GM19467 (cell line): ENCODE measurements around the gene ZNF133.
"Not testable (repeated sequence)": the region's sequence is repeated elsewhere in the genome, so short reads cannot be mapped to it uniquely, and the experiment has no call there.

Experiments
- ATAC-seq: cut with Tn5 transposase; IDR thresholded peaks from one replicate; pipeline ENCODE4 v1.9.1; 2021; ENCODE audit warnings: mild to moderate bottlenecking, moderate library complexity; ENCODE audit not compliant: unreplicated experiment

ZNF133 gene

GRCh38 chr20:18284805-18285533 is 3.4 kb upstream of the ZNF133 start:
- no peak for ATAC-seq

GRCh38 chr20:18287546-18287914 is 797 bp upstream of the ZNF133 start:
- peak; percentile 2 for ATAC-seq

GRCh38 chr20:18288749-18289267 is 481 bp downstream of the ZNF133 start:
- ATAC-seq = no peak

GRCh38 chr20:18289306-18289705 is 979 bp downstream of the ZNF133 start:
- ATAC-seq = no peak

- ATAC-seq = no peak
Observed at GRCh38 chr20:18299364-18299763, 11.0 kb downstream of the ZNF133 start.

GRCh38 chr20:18304618-18305017 is 16.3 kb downstream of the ZNF133 start:
- ATAC-seq = no peak

GRCh38 chr20:18307301-18307700 is 19.0 kb downstream of the ZNF133 start:
- no peak for ATAC-seq

- no peak for ATAC-seq
Observed at GRCh38 chr20:18310051-18310450, 21.7 kb downstream of the ZNF133 start.

GRCh38 chr20:18310592-18310991 is 22.3 kb downstream of the ZNF133 start:
- ATAC-seq = no peak

- no peak for ATAC-seq
Observed at GRCh38 chr20:18312723-18313122, 24.4 kb downstream of the ZNF133 start.

- no peak for ATAC-seq
Observed at GRCh38 chr20:18313411-18313810, 25.1 kb downstream of the ZNF133 start.

GRCh38 chr20:18314786-18315406 is 26.6 kb downstream of the ZNF133 start:
- no peak for ATAC-seq

GRCh38 chr20:18316166-18316565 is 27.8 kb downstream of the ZNF133 start:
- no peak for ATAC-seq

- ATAC-seq = no peak
Observed at GRCh38 chr20:18321316-18321715, 33.0 kb downstream of the ZNF133 start.

- ATAC-seq = no peak
Observed at GRCh38 chr20:18321976-18322950, 33.9 kb downstream of the ZNF133 start.

GRCh38 chr20:18323705-18324104 is 35.4 kb downstream of the ZNF133 start:
- no peak for ATAC-seq

GRCh38 chr20:18324596-18325089 is 36.3 kb downstream of the ZNF133 start:
- no peak for ATAC-seq

GRCh38 chr20:18326990-18327389 is 38.7 kb downstream of the ZNF133 start:
- no peak for ATAC-seq

GRCh38 chr20:18331694-18332093 is 43.4 kb downstream of the ZNF133 start:
- no peak for ATAC-seq

- not testable (repeated sequence) for ATAC-seq
Observed at GRCh38 chr20:18349749-18350148, 61.4 kb downstream of the ZNF133 start.

- no peak for ATAC-seq
Observed at GRCh38 chr20:18359854-18360253, 71.5 kb downstream of the ZNF133 start.
